HG03520 (cell line): Measurements from ENCODE around the gene USH2A.

Source experiments
- ATAC-seq: cut with Tn5 transposase; IDR thresholded peaks from one replicate; pipeline ENCODE4 v1.9.1; 2021; ENCODE audit warnings: mild to moderate bottlenecking, moderate library complexity; ENCODE audit not compliant: unreplicated experiment

Gene USH2A

DNA sequence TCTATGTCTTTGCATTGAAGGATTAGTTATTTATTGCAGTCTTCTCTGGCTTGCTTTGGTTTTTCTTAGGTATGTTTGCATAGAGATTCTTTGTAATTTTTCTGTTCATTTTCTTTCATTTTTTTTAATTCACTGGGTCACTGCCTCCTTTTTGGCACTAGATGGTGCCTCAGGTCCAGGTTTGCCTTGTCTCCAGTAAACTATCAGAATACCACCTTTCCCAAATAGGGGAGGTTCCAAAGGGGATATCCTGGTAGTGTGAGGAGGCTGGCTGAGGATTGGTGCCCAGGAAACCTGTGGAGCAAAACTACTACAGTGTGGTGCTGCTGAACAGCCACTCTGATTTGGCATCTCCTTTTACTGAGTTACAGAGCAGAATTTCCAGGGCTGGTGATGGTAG, 599.0 kb downstream of the USH2A start:
- ATAC-seq, result no peak

DNA sequence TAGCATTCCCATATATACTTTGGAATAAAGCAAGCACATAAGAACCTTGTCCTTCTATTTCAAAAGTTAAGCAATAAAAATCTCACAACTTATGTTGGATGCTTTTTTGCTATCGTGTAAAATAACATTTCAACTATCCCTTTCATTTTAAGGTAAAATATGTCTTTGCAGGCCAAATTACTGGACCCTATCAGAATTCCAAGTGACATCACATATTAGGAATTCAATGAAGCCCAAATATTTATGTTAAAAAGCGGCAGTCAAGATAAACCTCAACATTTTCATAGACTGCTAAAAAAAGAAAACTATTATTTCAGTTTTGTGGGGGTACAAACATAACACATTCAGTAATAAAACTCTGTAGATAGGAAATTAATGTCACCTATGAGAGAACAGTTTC, 604.1 kb downstream of the USH2A start:
- ATAC-seq, result no peak

DNA sequence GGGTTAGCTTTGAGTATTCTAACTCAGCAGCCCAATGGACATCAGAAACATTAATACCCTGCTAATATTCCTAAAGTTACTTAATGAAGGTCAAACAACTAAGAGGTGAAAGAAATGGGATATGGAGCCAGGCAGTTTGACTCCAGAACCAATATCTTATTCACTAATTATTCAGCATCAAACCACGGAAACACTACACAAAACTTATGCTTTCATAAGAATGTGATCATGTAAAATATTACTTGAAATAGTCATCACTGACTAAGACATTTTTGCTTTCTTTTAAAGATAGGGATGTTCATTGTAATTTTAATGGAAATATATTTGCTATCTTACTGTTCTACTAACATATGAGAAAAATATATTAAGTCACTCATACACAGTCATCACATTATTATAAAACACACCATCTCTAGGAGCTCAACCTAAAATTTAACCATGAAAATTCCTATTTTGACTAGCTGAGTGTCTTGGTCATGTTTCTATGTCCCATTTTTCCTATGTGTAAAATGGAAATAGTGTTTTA, 615.3 kb downstream of the USH2A start:
- no peak for ATAC-seq

DNA sequence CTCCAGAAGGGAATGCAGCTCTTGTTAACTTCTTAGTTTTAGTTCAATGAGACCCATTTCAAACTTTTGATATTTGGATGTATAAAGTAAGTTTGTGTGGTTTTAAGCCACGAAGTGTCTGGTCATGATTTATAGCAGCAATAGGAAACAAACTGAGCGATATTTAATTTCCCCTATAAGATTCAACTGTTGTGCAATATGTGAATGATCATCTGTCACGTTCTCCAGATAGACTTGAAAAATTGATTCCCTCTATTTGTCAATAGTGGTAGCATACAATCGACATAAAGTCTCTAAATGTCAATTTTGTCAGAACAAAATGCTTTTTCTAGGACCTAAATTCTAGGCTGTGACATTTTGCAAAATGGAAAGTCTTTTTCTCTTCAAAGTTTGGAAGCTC, 616.0 kb downstream of the USH2A start:
- ATAC-seq, result no peak

DNA sequence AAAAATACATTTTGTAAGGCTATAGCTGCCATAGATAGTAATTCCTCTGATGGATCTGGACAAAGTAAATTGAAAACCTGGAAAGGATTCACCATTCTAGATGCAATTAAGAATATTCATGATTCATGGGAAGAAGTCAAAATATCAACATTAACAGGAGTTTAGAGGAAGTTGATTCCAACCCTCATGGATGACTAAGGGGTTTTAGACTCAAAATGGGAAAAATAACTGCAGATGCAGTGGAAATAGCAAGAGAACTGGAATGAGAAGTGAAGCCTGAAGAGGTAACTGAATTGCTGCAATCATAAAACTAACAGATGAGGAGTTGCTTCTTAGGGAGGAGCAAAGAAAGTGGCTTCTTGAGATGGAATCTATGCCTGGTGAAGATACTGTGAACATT, 625.4 kb downstream of the USH2A start:
- ATAC-seq, result no peak

DNA sequence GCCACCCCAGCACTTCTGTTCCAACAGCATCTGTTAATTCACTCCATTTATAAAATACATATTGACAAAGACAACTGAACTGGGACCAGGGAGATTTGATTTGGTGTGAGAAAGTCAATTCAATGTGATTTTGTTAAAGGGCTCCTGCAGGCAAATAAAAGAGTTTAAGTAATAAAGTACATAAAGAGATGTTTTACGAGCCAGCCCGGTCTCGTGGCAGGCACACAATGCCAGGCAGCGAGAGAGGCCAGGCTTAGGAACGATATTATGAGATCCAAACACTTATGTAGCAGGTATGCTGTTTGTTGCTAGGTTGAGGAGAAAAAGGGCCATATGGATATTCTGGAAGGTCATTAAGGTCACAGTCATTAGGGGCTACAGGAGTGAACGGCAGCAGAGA, 629.1 kb downstream of the USH2A start:
- ATAC-seq, result no peak

DNA sequence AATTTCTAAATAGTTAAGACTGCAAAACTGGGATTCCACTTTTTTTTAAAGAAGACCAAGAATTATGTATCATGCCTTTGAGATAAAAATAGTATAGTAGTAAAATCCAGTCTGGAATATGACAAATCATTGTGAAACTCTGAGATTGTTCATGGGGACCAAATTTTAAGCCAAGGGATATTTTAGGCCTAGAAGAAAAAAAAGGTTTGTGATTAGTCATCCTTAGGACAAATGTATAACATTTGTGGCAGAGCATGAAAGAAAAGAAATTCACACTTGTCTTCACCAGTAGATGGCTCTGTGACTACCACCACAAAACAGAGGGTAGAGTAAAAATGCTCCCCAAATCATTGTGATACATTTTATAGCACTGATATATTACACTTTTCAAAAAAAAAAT, 630.1 kb downstream of the USH2A start:
- no peak for ATAC-seq

DNA sequence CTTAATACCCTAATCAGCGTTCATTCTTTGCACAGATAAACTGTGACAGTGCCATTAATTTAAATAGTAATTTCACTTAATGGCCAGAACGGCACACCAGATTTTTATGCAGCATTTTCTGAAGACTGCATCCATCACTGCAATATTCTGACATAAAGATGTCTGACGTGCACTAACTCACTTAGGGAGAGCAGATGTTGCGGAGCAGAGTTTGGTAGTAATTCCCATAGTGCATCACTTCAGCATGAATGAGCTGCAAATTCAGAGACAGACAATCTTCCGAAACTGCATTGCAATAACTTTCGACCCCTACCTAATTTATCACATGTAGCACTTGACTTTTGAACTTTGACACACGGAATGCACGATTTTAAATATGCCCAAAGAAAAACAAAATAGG, 630.8 kb downstream of the USH2A start:
- no peak for ATAC-seq

DNA sequence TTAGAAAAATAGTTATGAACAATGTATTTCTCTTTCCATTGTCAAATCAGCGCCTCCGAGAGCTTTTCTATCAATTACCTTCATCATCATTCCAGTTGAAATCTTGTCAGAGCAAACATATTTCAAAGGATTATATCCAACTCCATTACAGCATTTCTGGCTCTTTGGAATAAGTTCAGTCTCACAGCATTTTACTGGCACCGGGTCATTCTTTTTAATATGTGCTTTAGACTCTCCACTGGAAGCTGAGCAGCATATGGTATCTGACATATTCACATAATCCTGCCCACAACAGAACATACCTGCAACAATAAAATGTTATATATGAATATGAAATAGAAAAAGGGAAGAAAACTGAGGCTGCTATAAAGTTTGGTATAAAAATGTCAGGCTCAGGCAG, 633.3 kb downstream of the USH2A start:
- no peak for ATAC-seq

DNA sequence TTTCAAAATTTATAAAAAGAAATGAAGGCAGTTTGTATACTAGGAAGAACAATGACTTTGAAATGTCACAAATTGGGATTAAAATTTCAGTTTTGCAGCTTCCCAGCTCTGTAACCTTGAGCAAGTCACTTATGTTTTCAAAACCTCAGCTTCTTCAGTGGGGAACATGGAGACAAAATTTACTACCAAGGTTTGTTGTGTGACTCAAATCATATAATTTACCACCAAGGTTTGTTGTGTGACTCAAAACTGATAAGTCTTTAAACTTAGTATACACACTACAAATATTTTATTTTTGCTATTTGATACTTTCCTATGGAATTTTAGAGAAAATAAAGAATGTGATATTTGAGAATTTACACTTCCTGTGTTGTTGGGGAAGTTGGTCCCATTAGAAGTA, 636.3 kb downstream of the USH2A start:
- ATAC-seq, result no peak

DNA sequence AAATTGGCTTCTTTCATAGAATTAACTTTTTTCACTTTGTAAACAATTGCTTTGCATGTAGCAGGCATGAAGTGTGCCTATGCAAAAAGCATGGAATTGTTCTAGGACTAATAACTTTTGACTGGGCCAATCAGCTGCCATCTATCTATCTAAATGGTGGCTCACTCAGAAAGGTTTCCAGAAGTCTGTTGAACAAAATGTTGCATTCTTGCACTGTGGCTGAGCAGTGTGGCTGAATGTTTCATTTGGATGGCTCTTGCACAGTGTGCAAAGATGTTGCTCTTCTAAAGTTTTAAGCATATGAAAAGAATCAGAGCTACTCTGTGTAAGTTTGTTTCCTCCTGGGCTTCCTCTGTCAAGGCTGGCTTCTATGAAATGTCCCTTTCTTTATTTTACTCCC, 642.6 kb downstream of the USH2A start:
- ATAC-seq, result no peak

DNA sequence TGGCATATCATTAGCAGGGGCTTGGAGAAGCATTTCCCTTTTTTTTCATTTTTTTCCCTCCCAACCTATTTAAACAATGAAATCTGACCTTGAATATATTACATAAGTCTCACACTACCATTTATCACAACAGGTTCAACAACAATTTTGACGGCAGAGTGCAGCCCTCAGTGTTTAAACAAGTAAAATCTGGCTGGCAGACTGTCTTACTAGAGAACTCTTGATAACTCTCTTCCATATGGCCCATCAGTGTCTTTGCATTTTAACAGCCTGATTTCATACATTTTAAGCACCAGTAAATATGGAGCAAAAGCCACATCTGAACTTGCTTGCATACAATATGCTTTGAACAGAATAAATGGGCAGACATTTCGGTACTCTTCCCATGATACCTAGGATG, 643.1 kb downstream of the USH2A start:
- no peak for ATAC-seq

DNA sequence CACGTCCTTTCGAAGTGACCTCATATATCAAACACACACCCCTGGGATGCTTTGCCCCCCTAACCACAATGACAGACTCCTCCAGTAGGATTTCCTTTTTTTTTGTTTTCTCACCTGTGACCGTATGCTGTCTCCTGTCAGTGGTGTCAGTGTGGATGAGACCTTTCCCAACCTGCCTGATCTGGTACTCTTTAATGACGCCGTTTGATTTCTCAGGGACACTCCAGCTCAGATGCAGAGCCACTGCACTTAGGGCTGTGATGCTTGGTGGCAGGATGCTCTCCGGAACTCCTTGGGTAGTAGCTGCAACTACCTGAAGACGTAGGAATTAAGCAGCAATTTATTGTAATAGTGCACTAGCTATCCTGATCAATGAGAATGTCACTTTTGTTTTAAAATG, 643.5 kb downstream of the USH2A start:
- ATAC-seq, result no peak

DNA sequence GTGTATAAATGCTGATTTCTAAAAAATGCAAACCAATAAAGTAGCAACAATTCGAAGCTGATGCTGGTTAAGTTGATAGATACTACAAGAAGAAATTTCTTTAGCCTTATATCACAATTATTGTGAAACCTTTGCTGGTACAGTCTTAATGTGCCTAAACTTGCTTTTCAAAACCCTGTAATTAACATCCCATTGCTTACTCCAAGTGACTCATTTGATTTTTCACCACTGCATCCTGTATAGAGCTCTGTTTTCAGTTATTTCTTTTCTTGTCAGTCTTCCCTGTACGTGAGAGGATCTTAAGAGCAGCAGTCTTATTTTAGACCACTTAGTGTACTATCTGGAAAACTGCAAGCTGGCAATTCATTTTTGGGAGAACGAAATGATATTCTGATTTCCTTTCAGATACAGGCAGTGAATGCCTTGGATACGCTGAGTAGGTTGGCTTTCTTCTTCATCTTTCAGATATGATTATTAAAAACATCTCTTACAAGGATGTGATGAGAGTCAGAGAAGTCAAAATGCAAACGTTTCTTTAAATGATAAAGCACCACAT, 645.8 kb downstream of the USH2A start:
- ATAC-seq, result no peak

DNA sequence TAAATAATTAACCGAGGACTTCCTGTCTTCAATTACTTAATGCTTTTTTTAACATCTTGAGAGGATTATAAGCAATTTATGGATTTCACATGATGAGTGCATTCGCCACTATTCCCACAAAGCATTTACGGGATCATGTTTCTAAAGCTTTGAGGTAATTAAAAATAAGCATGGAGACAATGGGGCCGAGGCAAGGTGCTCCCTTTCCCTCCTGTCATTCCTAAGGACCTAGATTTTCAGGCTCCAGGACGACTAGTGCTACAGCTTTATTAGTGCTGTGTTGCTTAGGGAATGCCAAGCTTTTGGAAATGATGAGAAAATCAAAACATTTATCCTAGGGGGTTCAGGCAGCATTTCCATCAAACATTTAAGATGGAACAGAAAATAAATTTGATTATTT, 646.9 kb downstream of the USH2A start:
- ATAC-seq, result no peak

DNA sequence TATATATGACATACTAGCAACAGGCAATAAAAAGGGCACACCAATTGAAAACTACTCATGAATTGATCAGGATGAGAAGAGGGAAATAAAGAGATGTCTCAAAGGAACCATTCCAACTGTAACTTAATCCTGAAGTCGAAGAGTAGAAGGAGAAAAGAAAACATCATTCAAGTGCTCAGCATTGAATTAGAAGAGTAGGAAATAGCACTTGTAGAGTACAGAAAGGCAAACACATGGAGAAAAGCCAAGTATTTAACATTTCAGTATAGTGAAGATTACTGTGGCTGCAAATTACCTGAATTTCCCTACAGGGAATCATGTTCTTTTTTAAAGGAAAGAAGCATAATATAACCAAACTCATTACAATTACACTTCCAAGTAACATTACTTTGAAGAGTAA, 651.1 kb downstream of the USH2A start:
- ATAC-seq, result no peak

DNA sequence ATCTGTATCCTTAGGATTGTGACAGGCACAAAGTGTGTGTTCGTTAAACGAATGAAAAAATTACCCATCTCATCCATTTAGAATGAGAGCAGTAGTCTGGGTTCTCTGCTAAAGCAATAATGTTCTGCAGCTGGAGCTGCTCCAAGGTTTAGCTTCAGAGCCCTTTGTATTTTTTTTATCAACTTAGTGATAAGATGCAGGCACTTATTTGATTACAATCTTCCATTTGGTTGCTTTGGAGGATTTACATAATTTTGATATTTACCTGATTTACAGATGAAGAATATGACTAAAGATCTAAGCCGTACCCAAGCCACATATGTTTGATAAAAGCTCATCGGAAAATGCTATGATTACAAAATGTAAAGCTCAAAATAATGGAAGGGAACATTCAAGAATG, 654.9 kb downstream of the USH2A start:
- no peak for ATAC-seq

DNA sequence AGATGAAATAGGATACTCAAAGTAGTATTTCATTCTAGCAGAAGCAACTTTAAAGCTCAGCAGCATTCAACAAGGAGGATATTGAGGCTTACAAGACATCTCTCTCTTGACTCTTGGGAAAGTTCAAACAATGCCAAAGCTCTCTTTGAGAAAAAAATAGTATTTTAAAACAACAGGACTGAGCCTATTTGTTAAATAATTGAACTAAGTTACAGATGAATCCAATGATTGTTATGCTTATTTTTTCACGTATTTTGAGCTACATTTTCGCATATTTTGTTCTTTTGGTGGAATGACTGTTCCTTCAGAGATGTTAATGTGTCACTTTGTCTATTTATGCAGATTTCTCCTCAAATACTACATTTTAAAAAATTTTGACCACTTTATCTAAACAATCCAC, 655.5 kb downstream of the USH2A start:
- no peak for ATAC-seq

DNA sequence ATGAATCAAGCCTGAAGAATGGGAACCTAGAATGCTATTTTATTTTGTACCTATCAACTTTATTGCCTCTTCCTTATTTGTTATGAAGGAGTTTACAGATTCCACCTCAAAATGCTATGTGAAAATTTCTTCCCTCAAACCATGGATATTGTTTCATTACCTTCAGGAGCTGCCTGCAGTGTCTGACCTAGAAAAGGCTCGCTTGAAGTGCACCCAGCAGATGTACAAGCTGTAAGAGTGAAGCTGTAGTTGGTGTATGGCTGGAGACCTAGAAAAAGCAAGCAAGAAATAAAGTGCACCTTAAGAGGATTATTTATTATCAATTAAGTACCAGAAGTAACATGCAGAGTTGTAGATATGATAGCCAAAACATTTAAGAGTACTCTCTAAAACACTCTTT, 656.7 kb downstream of the USH2A start:
- no peak for ATAC-seq

DNA sequence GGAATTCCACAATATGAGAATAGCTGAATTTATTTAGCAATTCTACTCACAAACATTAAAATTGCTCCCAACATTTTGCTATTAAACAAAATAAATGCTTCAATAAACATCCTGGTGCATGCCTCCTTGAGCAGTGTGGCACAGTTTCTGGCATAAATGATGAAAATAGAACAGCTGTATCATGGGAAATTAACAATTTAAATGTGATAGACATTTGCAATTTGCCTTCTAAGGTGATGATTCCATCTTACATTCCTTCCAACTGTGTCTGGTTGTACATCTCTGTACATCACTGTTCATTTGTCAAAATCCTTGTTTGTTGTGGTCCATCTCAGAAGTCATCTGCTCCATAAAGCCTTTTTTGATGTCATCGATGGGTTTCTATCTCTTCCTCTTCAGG, 657.4 kb downstream of the USH2A start:
- ATAC-seq, result no peak

DNA sequence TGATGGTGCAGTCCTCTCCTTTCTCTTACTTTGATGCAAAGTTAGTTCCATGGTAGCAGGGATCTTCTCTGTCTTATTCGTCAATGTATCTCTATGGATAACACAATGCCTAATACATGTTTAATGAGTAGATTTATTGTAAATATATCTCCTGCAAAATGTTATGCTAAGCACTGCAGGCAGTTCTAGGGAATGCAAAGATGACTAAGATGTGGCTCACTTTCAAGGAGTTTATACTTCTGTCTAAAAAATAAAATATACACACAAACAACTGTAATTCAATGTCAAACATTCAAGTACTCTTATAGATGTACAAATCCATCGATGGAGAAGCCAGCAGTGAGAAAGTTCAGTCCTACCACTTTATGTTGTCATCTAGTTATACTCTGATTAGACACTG, 661.8 kb downstream of the USH2A start:
- ATAC-seq, result no peak

DNA sequence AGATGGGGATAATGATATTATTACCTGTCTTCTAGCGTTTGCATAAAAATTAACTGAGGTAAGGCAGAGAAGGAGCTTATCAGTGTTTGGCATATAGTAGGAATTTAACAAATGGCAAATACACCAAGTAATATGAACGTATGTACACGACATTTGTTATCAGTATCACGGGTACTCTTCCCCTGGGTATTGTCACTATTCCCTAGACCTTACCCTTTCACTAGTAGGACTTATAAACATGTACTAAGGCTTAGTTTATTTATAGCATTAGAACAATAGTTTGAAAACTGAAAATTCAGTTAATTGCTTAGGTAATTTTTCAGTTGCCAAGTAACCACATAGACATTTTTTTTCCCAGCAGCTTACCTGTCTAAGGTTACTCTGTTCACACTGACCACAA, 669.1 kb downstream of the USH2A start:
- ATAC-seq, result no peak

DNA sequence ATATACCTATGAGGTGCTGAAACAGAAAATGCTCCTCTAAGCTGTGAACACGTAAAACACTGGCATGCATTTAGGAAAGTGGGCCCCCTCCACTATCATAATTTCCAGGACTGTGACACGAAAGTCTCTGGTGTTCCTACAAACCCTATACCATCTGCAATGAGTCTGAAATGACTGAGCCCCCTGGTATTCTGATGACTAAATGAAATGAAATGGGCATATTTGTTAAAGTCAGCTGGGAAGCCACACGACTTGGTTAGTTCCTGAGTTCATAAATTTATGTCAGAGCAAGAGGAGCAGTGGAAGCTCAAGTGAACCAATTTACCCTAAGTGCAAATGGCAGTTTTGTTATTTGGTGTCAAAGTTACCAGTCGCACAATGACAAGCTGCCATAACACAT, 673.8 kb downstream of the USH2A start:
- ATAC-seq, result no peak

DNA sequence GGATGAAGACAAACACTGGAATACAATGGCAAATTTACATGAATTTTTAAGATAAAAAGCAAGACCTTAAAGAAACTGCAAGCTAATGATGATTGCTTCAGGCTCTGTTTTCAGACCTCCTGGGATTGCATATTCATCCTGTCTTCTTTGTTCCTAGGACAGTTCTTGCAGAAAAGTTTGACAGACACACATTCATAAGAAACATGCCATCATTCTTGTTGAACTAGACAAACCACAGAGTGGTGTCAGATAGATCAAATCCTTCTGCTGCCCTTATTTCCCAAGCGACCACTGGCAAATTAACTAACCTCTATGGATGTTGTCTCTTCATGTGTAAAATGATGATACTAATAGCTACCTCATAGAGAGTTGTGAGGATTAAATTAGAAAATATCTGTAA, 674.8 kb downstream of the USH2A start:
- no peak for ATAC-seq
